SU-DHL-6 (cell line): ENCODE data around the gene RFTN1.

ENCODE experiments used
- EZH2phosphoT487 ChIP-seq: fragments of 200-600 bp; sonication (generic), shearing (Covaris generic); conservative IDR thresholded peaks from 2 replicates; pipeline ENCODE4 v1.6.1; 2018; ENCODE audit warnings: mild to moderate bottlenecking, antibody characterized with exemption, low read length, moderate library complexity, mixed read lengths
- TF ChIP-seq, protein P1 (sequence below): fragments of 200-600 bp; sonication (generic); IDR thresholded peaks from one replicate; pipeline ENCODE4 v1.5.1; 2017; ENCODE audit warnings: antibody characterized with exemption, mild to moderate bottlenecking, low read length, moderate library complexity; ENCODE audit not compliant: insufficient read depth, poor library complexity, severe bottlenecking

GRCh38 chr3:16482194-16482769, 31.2 kb downstream of the RFTN1 start:
- TF ChIP-seq, protein P1, sequence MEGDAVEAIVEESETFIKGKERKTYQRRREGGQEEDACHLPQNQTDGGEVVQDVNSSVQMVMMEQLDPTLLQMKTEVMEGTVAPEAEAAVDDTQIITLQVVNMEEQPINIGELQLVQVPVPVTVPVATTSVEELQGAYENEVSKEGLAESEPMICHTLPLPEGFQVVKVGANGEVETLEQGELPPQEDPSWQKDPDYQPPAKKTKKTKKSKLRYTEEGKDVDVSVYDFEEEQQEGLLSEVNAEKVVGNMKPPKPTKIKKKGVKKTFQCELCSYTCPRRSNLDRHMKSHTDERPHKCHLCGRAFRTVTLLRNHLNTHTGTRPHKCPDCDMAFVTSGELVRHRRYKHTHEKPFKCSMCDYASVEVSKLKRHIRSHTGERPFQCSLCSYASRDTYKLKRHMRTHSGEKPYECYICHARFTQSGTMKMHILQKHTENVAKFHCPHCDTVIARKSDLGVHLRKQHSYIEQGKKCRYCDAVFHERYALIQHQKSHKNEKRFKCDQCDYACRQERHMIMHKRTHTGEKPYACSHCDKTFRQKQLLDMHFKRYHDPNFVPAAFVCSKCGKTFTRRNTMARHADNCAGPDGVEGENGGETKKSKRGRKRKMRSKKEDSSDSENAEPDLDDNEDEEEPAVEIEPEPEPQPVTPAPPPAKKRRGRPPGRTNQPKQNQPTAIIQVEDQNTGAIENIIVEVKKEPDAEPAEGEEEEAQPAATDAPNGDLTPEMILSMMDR = no peak
- no peak for TF ChIP-seq EZH2phosphoT487
